HEK293 (cell line): ENCODE results near the gene PCDH12.

ENCODE experiments used
- CTCF ChIA-PET: fragments of 350-600 bp; formaldehyde crosslinking; extraction: SDS; loops from one replicate; lab custom pipeline; 2021; ENCODE audit warnings: antibody characterized with exemption; lab: Yijun Ruan, JAX
- POLR2A ChIA-PET: fragments of 300-600 bp; formaldehyde crosslinking; extraction: SDS; loops from one replicate; lab custom pipeline; 2020; ENCODE audit warnings: antibody characterized with exemption, inconsistent platforms; lab: Yijun Ruan, JAX
- H3K27ac ChIP-seq: fragments of 200-500 bp; sonication (Bioruptor generic); 2 replicates; pipeline ENCODE4 v1.5.1; 2014; ENCODE audit warnings: low read depth, low read length, control low read depth, inconsistent platforms; ENCODE audit errors: extremely low read depth
- H3K36me3 ChIP-seq, 2 experiments: fragments of 200-500 bp in 1 of 2; sonication (Bioruptor generic) in 1 of 2; 1 replicate in 1 of 2; 2 replicates in 1 of 2; pipeline ENCODE4 v1.5.1; 2014 to 2017; ENCODE audit warnings: inconsistent platforms in 2 of 2, low read length in 2 of 2; ENCODE audit not compliant: control insufficient read depth in 2 of 2, insufficient read depth in 1 of 2
- H3K4me1 ChIP-seq: fragments of 200-500 bp; sonication (Bioruptor generic); 2 replicates; pipeline ENCODE4 v1.5.1; 2014; ENCODE audit warnings: mild to moderate bottlenecking, low read length, inconsistent platforms; ENCODE audit not compliant: control insufficient read depth, insufficient read depth
- H3K4me3 ChIP-seq: 2 replicates; pipeline ENCODE4 v1.5.1; 2011; ENCODE audit warnings: low read depth, mild to moderate bottlenecking, control low read depth, low read length, moderate library complexity
- H3K9me3 ChIP-seq: fragments of 200-500 bp; sonication (Bioruptor generic); 2 replicates; pipeline ENCODE4 v1.5.1; 2014; ENCODE audit warnings: low read depth, low read length, inconsistent platforms; ENCODE audit not compliant: control insufficient read depth, insufficient read depth
- GLIS2 ChIP-seq: fragments of 450-650 bp; formaldehyde crosslinking; IDR thresholded peaks from 2 replicates; pipeline ENCODE4 v1.5.1; 2016; ENCODE audit warnings: missing biosample characterization, missing genetic modification characterization
- MEIS1 ChIP-seq: sonication (generic); formaldehyde crosslinking; IDR thresholded peaks from 2 replicates; pipeline ENCODE4 v1.8.1; 2022; ENCODE audit warnings: missing genetic modification reagents, mild to moderate bottlenecking, borderline replicate concordance
- SCRT2 ChIP-seq: fragments of 450-650 bp; formaldehyde crosslinking; IDR thresholded peaks from 2 replicates; pipeline ENCODE4 v1.5.1; 2016; ENCODE audit warnings: missing biosample characterization, missing genetic modification characterization
- YY1 ChIP-seq: fragments of 450-650 bp; formaldehyde crosslinking; IDR thresholded peaks from 2 replicates; pipeline ENCODE4 v1.5.1; 2018; ENCODE audit warnings: missing biosample characterization, missing genetic modification characterization
- ZBTB7A ChIP-seq: fragments of 450-650 bp; formaldehyde crosslinking; IDR thresholded peaks from 2 replicates; pipeline ENCODE4 v1.5.1; 2016; ENCODE audit warnings: low read depth, missing biosample characterization, missing genetic modification characterization
- ZFHX2 ChIP-seq: fragments of 450-650 bp; formaldehyde crosslinking; conservative IDR thresholded peaks from 2 replicates; pipeline ENCODE4 v1.5.1; 2016; ENCODE audit warnings: missing biosample characterization, missing genetic modification characterization
- ZNF121 ChIP-seq: fragments of 450-650 bp; formaldehyde crosslinking; IDR thresholded peaks from 2 replicates; pipeline ENCODE4 v1.5.1; 2016; ENCODE audit warnings: missing biosample characterization, missing genetic modification characterization
- ZNF174 ChIP-seq: fragments of 450-650 bp; formaldehyde crosslinking; IDR thresholded peaks from 2 replicates; pipeline ENCODE4 v1.5.0; 2017; ENCODE audit warnings: missing biosample characterization, mild to moderate bottlenecking, missing genetic modification characterization
- ZNF202 ChIP-seq: fragments of 450-650 bp; formaldehyde crosslinking; IDR thresholded peaks from 2 replicates; pipeline ENCODE4 v1.5.1; 2016; ENCODE audit warnings: missing biosample characterization, missing genetic modification characterization, borderline replicate concordance
- ZNF223 ChIP-seq: fragments of 450-650 bp; formaldehyde crosslinking; IDR thresholded peaks from 2 replicates; pipeline ENCODE4 v1.5.1; 2016; ENCODE audit warnings: missing biosample characterization, missing genetic modification characterization
- ZNF24 ChIP-seq: fragments of 450-650 bp; formaldehyde crosslinking; IDR thresholded peaks from 2 replicates; pipeline ENCODE4 v1.5.1; 2016; ENCODE audit warnings: missing biosample characterization, missing genetic modification characterization
- ZNF248 ChIP-seq: fragments of 450-650 bp; formaldehyde crosslinking; IDR thresholded peaks from 2 replicates; pipeline ENCODE4 v1.5.1; 2017; ENCODE audit warnings: missing biosample characterization, missing genetic modification characterization
- ZNF366 ChIP-seq: fragments of 450-650 bp; formaldehyde crosslinking; conservative IDR thresholded peaks from 2 replicates; pipeline ENCODE4 v1.5.1; 2016; ENCODE audit warnings: missing biosample characterization, missing genetic modification characterization
- ZNF426 ChIP-seq: fragments of 450-650 bp; formaldehyde crosslinking; IDR thresholded peaks from 2 replicates; pipeline ENCODE4 v1.5.1; 2017; ENCODE audit warnings: missing biosample characterization, missing genetic modification characterization, mild to moderate bottlenecking, inconsistent platforms, moderate library complexity
- ZNF514 ChIP-seq: fragments of 450-650 bp; formaldehyde crosslinking; IDR thresholded peaks from 2 replicates; pipeline ENCODE4 v1.5.1; 2016; ENCODE audit warnings: missing biosample characterization, missing genetic modification characterization
- ZNF544 ChIP-seq: fragments of 450-650 bp; formaldehyde crosslinking; IDR thresholded peaks from 2 replicates; pipeline ENCODE4 v1.5.0; 2017; ENCODE audit warnings: missing biosample characterization, missing genetic modification characterization
- ZNF623 ChIP-seq: fragments of 450-650 bp; formaldehyde crosslinking; IDR thresholded peaks from 2 replicates; pipeline ENCODE4 v1.5.1; 2016; ENCODE audit warnings: missing biosample characterization, missing genetic modification characterization
- ZNF76 ChIP-seq: fragments of 450-650 bp; formaldehyde crosslinking; IDR thresholded peaks from 2 replicates; pipeline ENCODE4; 2016; ENCODE audit warnings: low read depth, missing biosample characterization, missing genetic modification characterization, borderline replicate concordance
- TF ChIP-seq, protein P1 (sequence below): fragments of 450-650 bp; formaldehyde crosslinking; IDR thresholded peaks from 2 replicates; pipeline ENCODE4 v1.5.1; 2017; ENCODE audit warnings: missing biosample characterization, mild to moderate bottlenecking, missing genetic modification characterization, moderate library complexity
- TF ChIP-seq, protein P2 (sequence below): fragments of 450-650 bp; formaldehyde crosslinking; IDR thresholded peaks from 2 replicates; pipeline ENCODE4 v1.5.1; 2016; ENCODE audit warnings: missing biosample characterization, missing genetic modification characterization

Gene PCDH12

DNA sequence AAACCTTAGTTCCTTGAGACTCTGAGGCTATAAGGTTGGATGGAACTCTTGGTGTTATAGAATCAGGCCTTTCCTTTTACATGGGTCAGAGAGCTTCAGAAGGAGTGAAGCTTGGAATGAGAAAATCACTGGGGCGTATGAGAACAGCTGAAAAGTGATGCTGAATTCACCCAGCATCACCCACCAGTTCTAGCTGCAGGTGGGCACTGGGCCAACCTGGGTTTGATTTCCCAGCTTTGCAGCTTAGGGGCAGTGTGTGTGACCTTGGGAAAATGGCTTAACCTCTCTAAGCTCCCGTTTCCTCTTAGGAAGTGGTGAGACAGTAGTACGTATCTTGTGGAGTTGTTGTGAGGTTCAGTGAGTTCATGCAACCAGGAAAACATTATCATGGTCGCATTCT lies 10.7 kb downstream of the PCDH12 start (continued):
- TF ChIP-seq ZFHX2 (tag by site-specific recombination) (no peak), ZNF223 (tag by site-specific recombination) (no peak)
- TF ChIP-seq, all 188 proteins: peak for 0

DNA sequence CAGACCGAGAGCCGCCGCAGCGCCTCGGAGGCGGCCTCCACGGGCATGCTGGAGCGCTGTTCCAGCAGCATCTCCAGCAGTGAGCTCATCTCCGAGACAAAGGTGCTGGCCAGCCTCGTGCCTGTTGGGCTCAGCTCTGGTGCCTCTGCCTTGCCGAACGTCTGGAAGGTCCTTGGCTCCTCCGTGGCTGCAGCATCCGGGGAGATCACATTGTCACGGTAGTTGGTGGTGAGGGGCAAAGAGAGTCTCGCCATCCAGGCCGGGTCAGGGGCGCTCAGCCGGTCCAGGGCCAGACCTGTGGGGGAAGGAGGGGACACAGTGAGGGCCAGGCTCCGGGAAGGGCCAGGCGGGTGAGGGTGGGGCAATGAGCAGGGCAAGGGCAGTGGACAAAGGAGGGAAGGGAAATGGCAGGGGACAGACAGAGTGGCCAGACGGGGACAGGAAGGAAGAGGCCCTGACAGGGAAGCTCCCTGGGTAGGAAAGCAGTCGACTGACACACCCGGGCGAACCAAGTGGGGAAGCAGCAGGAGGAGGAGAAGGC lies 12.4 kb downstream of the PCDH12 start:
- ChIA-PET CTCF (interaction anchor here (1.0 to 1.7 kb wide), 3 partner anchors 15 to 254 kb away, joined by 3 to 6 read pairs (median 5); no protein-coding TSS in a partner anchor), POLR2A (interaction anchor here (1.1 to 1.7 kb wide), 2 partner anchors 22 to 24 kb away, joined by 3 to 5 read pairs; partner anchors contain the start of genes DELE1 and RNF14)
- TF ChIP-seq, protein P1, sequence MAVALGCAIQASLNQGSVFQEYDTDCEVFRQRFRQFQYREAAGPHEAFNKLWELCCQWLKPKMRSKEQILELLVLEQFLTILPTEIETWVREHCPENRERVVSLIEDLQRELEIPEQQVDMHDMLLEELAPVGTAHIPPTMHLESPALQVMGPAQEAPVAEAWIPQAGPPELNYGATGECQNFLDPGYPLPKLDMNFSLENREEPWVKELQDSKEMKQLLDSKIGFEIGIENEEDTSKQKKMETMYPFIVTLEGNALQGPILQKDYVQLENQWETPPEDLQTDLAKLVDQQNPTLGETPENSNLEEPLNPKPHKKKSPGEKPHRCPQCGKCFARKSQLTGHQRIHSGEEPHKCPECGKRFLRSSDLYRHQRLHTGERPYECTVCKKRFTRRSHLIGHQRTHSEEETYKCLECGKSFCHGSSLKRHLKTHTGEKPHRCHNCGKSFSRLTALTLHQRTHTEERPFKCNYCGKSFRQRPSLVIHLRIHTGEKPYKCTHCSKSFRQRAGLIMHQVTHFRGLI (tag by site-specific recombination): 0 out of 2 replicates have a peak, but pooled peaks have one; percentile 55
- no peak for TF ChIP-seq ZNF24
- H3K9me3 ChIP-seq: no peaks in the 10 kb centered on the region
- no peaks in the 10 kb centered on the region for H3K4me1 ChIP-seq
- H3K36me3 ChIP-seq: peaks cover 0 to under 1% of the 10 kb centered on the region in 2 experiments; a peak in 1 of 3 replicates
- no peak overlapping the region for H3K27ac ChIP-seq
- H3K4me3 ChIP-seq: no peak overlapping the region

DNA sequence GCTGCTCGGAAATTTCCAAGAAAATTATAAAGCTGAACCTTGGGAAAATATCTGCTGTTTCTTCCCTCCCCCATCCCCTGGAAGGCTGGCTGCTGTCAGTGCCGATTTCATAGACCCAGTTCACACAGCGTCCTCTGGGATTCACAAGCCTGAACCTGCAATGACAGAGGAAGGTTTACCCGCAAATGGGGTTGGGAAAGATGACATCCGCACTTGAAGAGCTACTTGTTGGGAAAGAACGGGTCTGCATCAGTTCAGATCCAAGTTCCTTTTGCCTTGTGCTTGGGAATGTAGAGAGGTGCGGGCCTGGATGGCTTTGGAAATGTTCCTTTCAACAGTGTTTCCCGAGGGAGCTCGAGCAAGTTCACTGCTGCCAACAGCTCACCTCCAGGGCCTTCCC lies 13.9 kb downstream of the PCDH12 start:
- POLR2A ChIA-PET: interaction anchor here (1.9 kb wide), 1 partner anchor 20 kb away, joined by 5 read pairs; the partner anchor contains the start of gene DELE1
- H3K9me3 ChIP-seq: no peaks in the 10 kb centered on the region
- no peaks in the 10 kb centered on the region for H3K4me1 ChIP-seq
- TF ChIP-seq ZNF202 (tag by site-specific recombination) (no peak), ZBTB7A (no peak), ZNF24 (no peak), ZNF426 (no peak)
- CTCF ChIA-PET: interaction anchor here (0.7 to 1.7 kb wide), 6 partner anchors 14 to 252 kb away, joined by 3 to 8 read pairs (median 4); partner anchors contain the start of genes DELE1 and PCDH12
- peaks cover 3 to 13% of the 10 kb centered on the region in 2 experiments; a peak in 2 of 3 replicates for H3K36me3 ChIP-seq
- no peak overlapping the region for H3K4me3 ChIP-seq
- H3K27ac ChIP-seq: no peak overlapping the region

DNA sequence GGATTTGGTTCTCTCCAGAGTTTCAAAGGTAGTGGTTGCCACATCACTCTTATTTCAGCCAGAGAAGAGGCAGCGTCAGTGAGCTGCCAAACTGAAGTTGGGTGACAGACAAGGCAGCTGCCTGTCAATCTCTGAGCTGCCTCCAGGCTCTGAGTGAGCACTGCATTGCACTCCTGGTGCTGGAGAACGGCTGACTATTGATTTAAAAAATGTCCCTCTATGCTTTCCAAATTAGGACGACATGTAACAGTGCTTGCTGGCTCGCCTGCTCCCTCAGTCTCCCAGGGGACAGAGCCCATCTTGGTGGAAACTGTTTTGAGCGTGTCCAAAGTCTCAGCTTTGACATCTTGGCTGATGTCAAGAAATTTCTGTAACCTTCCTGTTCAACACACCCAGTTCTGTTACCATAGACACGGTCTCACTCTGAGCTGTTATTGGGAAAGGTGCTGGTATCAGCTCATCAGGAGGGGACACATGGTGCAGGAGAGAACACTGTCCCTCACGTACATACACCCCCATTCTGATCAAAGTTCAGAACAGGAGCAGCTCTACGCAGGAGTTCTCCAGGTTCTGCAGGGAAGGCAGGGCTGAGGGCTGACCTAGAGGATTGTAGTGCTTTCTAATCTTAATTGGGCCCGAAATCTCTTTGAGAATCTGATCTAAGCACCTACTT lies 15.7 kb downstream of the PCDH12 start:
- Histone ChIP-seq H3K4me3 (no peak overlapping the region), H3K27ac (no peak overlapping the region), H3K36me3 (peaks cover 3 to 25% of the 10 kb centered on the region in 2 experiments), H3K4me1 (no peaks in the 10 kb centered on the region), H3K9me3 (no peaks in the 10 kb centered on the region)
- ChIA-PET CTCF (interaction anchor here (0.6 to 3.3 kb wide), 4 partner anchors 10 to 251 kb away, joined by 3 to 18 read pairs (median 4); no protein-coding TSS in a partner anchor), POLR2A (interaction anchor here (1.4 kb wide), 1 partner anchor 19 kb away, joined by 7 read pairs; the partner anchor contains the start of gene DELE1)
- no peak for TF ChIP-seq ZNF174 (tag by site-specific recombination)
- TF ChIP-seq GLIS2 (tag by site-specific recombination): no peak
- no peak for TF ChIP-seq MEIS1 (CRISPR knock-in tag)
- TF ChIP-seq, protein P2, sequence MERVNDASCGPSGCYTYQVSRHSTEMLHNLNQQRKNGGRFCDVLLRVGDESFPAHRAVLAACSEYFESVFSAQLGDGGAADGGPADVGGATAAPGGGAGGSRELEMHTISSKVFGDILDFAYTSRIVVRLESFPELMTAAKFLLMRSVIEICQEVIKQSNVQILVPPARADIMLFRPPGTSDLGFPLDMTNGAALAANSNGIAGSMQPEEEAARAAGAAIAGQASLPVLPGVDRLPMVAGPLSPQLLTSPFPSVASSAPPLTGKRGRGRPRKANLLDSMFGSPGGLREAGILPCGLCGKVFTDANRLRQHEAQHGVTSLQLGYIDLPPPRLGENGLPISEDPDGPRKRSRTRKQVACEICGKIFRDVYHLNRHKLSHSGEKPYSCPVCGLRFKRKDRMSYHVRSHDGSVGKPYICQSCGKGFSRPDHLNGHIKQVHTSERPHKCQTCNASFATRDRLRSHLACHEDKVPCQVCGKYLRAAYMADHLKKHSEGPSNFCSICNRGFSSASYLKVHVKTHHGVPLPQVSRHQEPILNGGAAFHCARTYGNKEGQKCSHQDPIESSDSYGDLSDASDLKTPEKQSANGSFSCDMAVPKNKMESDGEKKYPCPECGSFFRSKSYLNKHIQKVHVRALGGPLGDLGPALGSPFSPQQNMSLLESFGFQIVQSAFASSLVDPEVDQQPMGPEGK (tag by site-specific recombination): no peak
- TF ChIP-seq YY1: no peak
- no peak for TF ChIP-seq ZNF76 (tag by site-specific recombination)
- TF ChIP-seq ZNF623: no peak
- TF ChIP-seq ZNF514 (tag by site-specific recombination): no peak
- no peak for TF ChIP-seq ZNF121 (tag by site-specific recombination)
- TF ChIP-seq ZNF366: no peak
- TF ChIP-seq ZNF544 (tag by site-specific recombination): no peak
- TF ChIP-seq SCRT2: no peak
- TF ChIP-seq ZNF248 (tag by site-specific recombination): no peak
